HG03354 (cell line): ENCODE measurements around the gene KLK12.
"Not testable (repeated sequence)": the region's sequence is repeated elsewhere in the genome, so short reads cannot be mapped to it uniquely, and the experiment has no call there.

ENCODE experiments used
- ATAC-seq: cut with Tn5 transposase; IDR thresholded peaks from one replicate; pipeline ENCODE4 v1.9.1; 2021; ENCODE audit warnings: mild to moderate bottlenecking; ENCODE audit not compliant: unreplicated experiment, poor library complexity, severe bottlenecking

The KLK12 gene

GRCh38 chr19:50994129-50994528 is 40.7 kb downstream of the KLK12 start:
- no peak for ATAC-seq

DNA sequence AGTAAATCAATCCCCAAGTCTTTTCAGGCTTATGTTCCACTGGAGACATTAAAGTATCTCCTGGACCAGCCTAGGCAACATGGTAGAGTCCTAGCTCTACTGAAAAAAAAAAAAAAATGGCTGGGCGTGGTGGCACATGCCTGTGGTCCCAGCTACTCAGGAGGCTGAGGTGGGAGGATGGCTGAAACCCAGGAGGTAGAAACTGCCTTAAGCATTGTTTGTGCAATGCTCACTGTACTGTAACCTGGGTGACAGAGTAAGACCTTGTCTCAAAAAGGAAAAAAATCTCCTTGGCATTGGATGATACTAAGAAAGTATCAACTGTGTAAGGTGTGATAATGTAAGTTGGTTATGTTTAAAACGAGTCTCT is 42.2 kb downstream of the KLK12 start:
- ATAC-seq, result no peak

GRCh38 chr19:50984416-50984815 is 50.4 kb downstream of the KLK12 start:
- not testable (repeated sequence) for ATAC-seq

DNA sequence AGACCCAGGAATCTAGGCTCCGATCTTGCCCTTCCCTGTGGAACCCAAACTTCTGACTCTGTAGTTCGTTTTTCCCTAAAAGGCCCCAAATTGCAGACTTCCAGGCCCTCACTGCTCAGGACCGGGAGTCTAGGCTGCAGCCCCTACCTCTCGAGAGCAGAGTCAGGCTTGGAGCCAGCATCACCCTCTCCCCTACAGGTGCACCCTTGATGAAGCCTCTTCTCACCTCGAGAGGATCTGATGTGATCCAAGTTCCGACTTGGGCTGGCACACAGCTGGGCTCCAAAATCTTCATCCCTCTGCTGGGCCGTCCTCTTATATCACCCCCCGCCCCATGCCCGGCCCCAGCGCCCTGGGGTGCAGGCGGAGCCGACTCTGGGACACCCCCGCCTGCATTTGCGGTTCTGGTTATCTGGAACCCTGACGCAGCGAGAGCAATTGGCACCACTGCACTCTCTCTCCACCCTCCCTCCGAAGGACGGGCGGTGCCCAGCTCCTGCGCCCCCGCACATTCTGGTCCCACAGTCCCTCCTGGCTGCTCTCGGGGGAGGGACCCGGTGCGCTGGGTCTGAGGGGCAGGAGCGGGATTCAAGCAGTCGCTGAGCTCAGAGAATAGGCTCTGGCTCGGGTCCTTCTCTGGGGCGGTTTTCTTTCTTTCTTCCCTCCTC is 51.0 kb downstream of the KLK12 start, which contains the start of gene KLK7:
KLK7 (minus strand) TSS at position 293 of the 668 bp plus-strand sequence. CDS start 1,518 bp downstream, outside the sequence.
- ATAC-seq, result no peak

DNA sequence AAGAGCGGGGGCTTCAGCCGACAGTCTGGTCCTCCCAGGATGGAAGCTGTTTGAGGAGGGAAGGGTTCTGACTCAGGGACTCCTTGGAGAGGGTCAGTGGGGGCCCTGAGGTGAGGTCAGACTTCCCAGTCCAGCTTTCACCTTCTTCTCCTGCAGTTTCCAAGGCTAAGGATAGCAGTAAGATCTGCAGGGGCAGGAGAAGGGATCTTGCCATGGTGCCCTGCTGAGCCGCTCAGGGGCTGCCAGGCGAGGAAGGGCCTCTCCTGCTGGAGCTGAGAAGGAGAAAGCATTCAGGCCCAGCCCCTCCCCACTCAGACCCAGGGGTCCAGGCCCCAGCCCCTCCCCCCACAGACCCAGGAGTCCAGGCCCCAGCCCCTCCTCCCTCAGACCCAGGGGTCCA is 52.6 kb downstream of the KLK12 start:
- ATAC-seq, result no peak

- ATAC-seq, result no peak
Measured at GRCh38 chr19:50981587-50982146, 53.1 kb downstream of the KLK12 start.

DNA sequence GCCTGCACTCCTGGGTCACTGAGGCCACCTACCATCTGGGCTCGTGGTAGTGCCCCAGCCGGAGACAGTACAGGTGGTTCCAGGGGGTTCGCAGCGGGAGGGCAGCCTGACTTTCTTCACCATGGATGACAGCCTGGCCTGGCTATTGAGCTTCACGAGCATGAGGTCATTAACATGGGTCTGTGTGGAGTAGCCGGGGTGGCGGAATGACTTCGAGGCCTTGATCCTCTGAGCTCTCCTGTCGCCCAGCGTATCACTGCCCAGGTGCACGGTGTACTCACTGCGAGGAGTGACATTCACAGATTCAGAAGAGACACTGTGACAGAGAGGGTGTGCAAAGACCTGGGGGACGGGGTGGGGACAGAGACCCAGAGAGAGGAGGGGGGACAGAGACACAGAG is 54.6 kb downstream of the KLK12 start:
- no peak for ATAC-seq

DNA sequence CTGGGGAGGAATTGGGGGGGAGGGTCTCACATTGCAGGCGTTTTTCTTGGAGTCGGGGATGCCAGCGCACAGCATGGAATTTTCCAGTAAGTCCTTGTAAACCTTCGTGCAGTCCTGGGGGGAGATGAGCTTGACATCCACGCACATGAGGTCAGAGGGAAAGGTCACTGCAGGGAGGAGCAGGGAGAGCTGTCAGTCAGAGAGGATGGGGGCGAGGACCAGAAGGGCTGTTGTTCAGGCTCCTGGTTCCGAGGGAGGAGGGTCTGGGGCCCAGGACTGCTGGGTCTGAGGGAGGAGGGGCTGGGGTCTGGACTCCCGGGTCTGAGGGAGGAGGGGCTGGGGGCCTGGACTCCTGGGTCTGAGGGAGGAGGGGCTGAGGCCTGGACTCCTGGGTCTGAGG is 55.0 kb downstream of the KLK12 start:
- no peak for ATAC-seq
